Measurements from ENCODE around the gene KRTAP5-9. TPM values are rescaled to one million over a fixed set of nuclear protein-coding genes. Genes with fewer than 3 reads are reported as not detected.
A peak's percentile ranks its signal among the peaks of the same experiment; 100 is the strongest.
"Not testable (repeated sequence)": the region's sequence is repeated elsewhere in the genome, so short reads cannot be mapped to it uniquely, and the experiment has no call there.

KRTAP5-9 gene
- total RNA-seq, 3 donors from 2014 or later, result 0.60 to 1.4 TPM; not detected in 1

DNA sequence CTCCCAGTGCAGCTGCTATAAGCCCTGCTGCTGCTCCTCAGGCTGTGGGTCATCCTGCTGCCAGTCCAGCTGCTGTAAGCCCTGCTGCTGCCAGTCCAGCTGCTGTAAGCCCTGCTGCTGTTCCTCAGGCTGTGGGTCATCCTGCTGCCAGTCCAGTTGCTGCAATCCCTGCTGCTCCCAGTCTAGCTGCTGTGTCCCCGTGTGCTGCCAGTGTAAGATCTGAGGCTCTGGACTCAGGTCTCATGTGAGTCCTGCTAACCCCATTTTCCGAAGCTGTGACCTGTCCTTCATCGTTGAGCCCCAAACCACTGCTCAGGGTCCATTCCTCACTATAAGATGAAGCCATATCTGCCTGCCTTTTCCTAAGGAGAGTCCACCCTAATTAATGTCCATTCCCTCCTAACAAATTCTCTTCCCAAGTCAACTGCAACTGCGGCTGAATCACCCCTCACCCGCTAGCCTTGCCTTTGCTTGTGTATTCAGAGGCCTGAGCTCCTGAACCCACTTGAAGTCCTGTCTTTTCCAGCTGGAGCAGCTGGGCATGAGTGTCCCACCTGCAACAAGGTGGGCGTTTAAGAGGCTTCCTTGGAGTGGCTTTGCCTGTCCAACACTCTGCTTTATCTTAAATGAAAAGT, 20.5 kb upstream of the KRTAP5-9 start:
- Histone ChIP-seq H3K9me3 (no peaks in the 10 kb centered on the region), H3K36me3 (ENCODE audit: low read depth) (no peaks in the 10 kb centered on the region), H3K4me1 (ENCODE audit: low read depth) (no peaks in the 10 kb centered on the region), H3K4me3 (no peak overlapping the region)
- intact Hi-C loops (cut with DNase I, micrococcal nuclease), result no loop called here
- DNase-seq, result no peak
- TF ChIP-seq, protein P1, sequence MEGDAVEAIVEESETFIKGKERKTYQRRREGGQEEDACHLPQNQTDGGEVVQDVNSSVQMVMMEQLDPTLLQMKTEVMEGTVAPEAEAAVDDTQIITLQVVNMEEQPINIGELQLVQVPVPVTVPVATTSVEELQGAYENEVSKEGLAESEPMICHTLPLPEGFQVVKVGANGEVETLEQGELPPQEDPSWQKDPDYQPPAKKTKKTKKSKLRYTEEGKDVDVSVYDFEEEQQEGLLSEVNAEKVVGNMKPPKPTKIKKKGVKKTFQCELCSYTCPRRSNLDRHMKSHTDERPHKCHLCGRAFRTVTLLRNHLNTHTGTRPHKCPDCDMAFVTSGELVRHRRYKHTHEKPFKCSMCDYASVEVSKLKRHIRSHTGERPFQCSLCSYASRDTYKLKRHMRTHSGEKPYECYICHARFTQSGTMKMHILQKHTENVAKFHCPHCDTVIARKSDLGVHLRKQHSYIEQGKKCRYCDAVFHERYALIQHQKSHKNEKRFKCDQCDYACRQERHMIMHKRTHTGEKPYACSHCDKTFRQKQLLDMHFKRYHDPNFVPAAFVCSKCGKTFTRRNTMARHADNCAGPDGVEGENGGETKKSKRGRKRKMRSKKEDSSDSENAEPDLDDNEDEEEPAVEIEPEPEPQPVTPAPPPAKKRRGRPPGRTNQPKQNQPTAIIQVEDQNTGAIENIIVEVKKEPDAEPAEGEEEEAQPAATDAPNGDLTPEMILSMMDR (IDR thresholded peaks at IDR 0.05), result no peak
- ATAC-seq, result no peak

DNA sequence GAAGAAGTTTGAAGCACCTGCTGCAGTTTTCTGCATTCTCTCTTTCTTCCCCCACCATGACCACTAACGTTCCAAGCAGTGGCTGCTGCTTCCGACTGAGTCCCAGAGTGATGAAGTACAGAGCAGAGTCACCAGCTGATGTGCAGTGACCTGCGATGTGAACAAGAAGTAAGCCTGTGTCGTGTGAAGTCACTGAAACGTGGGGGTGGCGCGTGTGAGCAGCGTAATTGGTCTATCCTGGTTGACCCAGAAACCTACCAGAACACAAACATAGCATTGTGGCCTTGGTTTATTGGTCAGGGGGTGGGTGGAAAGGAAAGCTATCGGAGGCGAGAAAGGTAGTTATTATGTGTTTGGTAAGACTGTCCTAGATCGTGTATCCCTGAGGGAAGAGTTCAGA, 17.6 kb upstream of the KRTAP5-9 start:
- no peak for ATAC-seq

DNA sequence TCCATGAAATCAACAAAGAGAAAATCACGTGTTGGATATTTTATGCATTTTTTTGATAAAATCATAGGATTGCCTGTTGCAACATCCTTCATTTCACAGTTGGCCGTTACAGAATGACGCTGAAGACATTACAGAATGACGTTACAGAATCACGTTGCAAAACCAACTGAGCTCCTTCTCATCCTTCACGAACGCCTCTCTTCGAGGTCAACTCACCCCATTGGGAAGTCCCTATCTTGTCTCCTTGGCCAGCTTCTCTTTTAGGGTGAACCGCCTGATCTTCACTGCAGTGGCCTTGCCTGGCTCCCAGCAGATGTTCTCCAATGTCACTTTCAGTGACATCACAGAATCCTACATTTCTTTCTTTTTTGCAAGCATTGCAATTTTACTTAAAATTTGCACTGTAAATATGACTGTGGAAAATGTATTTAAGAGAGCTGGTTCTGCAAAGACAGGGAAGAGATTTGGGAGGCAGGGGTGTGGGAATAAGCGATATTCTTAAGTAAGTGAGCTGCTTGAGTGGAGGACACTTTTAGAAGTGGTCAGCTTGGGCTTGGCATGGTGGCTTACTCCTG, 16.1 kb upstream of the KRTAP5-9 start:
- DNase-seq, result no peak
- H3K4me1 ChIP-seq (ENCODE audit: low read depth), result peaks cover 4% of the 10 kb centered on the region
- TF ChIP-seq, protein P1 (IDR thresholded peaks at IDR 0.05), result no peak

More for the DNA sequence above, 17.6 kb upstream of the KRTAP5-9 start:
- DNase-seq, result no peak
- Histone ChIP-seq H3K36me3 (ENCODE audit: low read depth) (no peaks in the 10 kb centered on the region), H3K4me3 (no peak overlapping the region), H3K4me1 (ENCODE audit: low read depth) (peaks cover 4% of the 10 kb centered on the region), H3K9me3 (no peaks in the 10 kb centered on the region)
- TF ChIP-seq, protein P1 (IDR thresholded peaks at IDR 0.05), result no peak
- intact Hi-C loops (cut with DNase I, micrococcal nuclease), result no loop called here

DNA sequence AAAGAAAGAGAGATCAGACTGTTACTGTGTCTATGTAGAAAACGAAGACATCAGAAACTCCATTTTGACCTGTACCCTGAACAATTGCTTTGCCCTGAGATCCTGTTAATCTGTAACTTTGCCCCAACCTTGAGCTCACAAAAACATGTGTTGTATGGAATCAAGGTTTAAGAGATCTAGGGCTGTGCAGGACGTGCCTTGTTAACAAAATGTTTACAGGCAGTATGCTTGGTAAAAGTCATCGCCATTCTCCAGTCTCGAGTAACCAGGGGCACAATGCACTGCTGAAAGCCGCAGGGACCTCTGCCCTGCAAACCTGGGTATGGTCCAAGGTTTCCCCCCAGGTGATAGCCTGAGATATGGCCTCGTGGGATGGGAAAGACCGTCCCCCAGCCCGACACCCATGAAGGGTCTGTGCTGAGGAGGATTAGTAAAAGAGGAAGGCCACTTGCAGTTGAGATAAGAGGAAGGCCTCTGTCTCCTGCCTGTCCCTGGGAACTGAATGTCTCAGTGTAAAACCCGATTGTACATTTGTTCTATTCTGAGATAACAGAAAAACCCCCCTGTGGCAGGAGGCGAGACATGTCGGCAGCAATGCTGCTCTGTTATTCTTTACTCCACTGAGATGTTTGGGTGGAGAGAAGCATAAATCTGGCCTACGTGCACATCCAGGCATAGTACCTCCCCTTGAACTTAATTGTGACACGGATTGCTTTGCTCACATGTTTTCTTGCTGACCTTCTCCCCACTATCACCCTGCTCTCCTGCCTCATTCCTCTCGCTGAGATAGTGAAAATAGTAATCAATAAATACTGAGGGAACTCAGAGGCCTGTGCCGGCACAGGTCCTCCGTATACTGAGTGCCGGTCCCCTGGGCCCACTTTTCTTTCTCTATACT, 13.3 kb upstream of the KRTAP5-9 start:
- H3K36me3 ChIP-seq (ENCODE audit: low read depth); H3K4me1 ChIP-seq (ENCODE audit: low read depth); ATAC-seq; H3K9me3 ChIP-seq; H3K4me3 ChIP-seq; intact Hi-C loops (cut with DNase I, micrococcal nuclease): not testable (repeated sequence)
- peak in 1 of 3 donors; percentile 9 for DNase-seq

More for the DNA sequence above, 16.1 kb upstream of the KRTAP5-9 start:
- intact Hi-C loops (cut with DNase I, micrococcal nuclease), result no loop called here
- no peak for ATAC-seq
- Histone ChIP-seq H3K4me3 (no peak overlapping the region), H3K36me3 (ENCODE audit: low read depth) (no peaks in the 10 kb centered on the region), H3K9me3 (no peaks in the 10 kb centered on the region)

DNA sequence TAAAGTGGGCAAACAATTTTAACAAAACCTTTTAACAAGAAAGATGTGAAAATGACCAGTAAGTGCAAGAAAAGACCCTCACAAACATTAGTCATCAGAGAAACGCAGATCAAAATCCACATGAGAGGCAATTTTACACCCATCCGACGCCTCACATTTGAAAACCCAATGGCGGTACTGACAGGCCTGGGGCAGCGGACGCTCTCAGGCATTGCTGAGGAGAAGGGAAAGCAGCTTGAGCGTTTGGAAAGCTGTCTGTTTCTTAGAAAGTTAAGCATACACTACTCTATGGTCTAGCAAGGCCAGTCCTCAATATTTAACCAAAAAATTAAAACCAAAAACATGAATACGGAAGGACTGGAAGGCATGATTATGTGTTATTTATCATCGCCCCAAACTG, 12.4 kb upstream of the KRTAP5-9 start:
- no peaks in the 10 kb centered on the region for H3K9me3 ChIP-seq
- no peak for DNase-seq
- intact Hi-C loops (cut with DNase I, micrococcal nuclease), result no loop called here
- TF ChIP-seq, protein P1 (IDR thresholded peaks at IDR 0.05), result no peak
- no peak overlapping the region for H3K4me3 ChIP-seq
- peaks cover 4% of the 10 kb centered on the region for H3K4me1 ChIP-seq (ENCODE audit: low read depth)
- no peak for ATAC-seq
- no peaks in the 10 kb centered on the region for H3K36me3 ChIP-seq (ENCODE audit: low read depth)

DNA sequence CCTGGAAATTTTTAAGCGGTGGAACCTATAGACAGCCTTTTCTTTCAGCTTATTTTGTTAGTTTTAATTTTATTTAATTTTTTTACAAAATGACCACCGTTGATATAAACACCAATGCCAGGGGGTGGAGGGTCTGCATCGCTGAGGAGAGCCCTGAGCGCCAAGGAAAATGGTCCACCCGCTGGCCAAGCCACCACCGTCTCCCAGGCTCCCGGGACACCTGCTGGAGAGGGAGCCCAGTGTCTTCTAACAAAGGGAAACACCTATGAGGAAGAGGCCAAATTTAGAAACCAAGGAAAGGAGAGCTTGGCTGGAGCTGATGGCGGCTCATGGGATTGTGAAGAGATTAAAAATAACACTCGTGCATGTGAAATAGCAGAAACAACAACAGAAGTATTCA, 10.7 kb upstream of the KRTAP5-9 start:
- TF ChIP-seq, protein P1 (IDR thresholded peaks at IDR 0.05), result no peak
- intact Hi-C loops (cut with DNase I, micrococcal nuclease), result no loop called here

DNA sequence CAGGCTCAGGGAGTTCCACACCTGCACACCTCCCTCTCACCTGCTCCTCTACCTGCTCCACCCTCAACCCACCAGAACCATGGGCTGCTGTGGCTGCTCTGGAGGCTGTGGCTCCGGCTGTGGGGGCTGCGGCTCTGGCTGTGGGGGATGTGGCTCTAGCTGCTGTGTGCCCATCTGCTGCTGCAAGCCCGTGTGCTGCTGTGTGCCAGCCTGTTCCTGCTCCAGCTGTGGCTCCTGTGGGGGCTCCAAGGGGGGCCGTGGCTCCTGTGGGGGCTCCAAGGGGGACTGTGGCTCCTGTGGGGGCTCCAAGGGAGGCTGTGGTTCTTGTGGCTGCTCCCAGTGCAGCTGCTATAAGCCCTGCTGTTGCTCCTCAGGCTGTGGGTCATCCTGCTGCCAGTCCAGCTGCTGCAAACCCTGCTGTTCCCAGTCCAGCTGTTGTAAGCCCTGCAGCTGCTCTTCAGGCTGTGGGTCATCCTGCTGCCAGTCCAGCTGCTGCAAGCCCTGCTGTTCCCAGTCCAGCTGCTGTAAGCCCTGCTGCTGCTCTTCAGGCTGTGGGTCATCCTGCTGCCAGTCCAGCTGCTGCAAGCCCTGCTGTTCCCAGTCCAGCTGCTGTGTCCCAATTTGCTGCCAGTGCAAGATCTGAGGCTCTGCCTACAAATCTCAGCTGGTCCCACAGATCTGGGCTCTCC, 10.1 kb upstream of the KRTAP5-9 start, which contains the start of gene KRTAP5-8:
Gene KRTAP5-8, plus strand, starts transcription at position 49 of the 689 bp plus-strand sequence. Its CDS starts 31 bp downstream, at position 80.
- ATAC-seq; intact Hi-C loops (cut with DNase I, micrococcal nuclease); H3K4me3 ChIP-seq; H3K36me3 ChIP-seq (ENCODE audit: low read depth); H3K4me1 ChIP-seq (ENCODE audit: low read depth); DNase-seq; H3K9me3 ChIP-seq: not testable (repeated sequence)

More for the DNA sequence above, 10.7 kb upstream of the KRTAP5-9 start:
- Histone ChIP-seq H3K4me1 (ENCODE audit: low read depth) (peaks cover 4% of the 10 kb centered on the region), H3K4me3 (no peak overlapping the region), H3K36me3 (ENCODE audit: low read depth) (no peaks in the 10 kb centered on the region), H3K9me3 (no peaks in the 10 kb centered on the region)
- ATAC-seq (no peak), DNase-seq (no peak)
